BLaER1 (cell line): ENCODE data around the gene DCBLD1.

ENCODE experiments used
- H3K27ac ChIP-seq: shearing (Covaris generic); formaldehyde crosslinking; 2 replicates; pipeline ENCODE4 v1.8.1; 2022
- H3K27me3 ChIP-seq: shearing (Covaris generic); formaldehyde crosslinking; 2 replicates; pipeline ENCODE4 v1.8.1; 2022
- H3K36me3 ChIP-seq: shearing (Covaris generic); formaldehyde crosslinking; 2 replicates; pipeline ENCODE4 v1.8.1; 2022
- H3K4me1 ChIP-seq: shearing (Covaris generic); formaldehyde crosslinking; 2 replicates; pipeline ENCODE4 v1.8.1; 2022
- H3K4me2 ChIP-seq: shearing (Covaris generic); formaldehyde crosslinking; 2 replicates; pipeline ENCODE4 v1.8.1; 2022
- H3K4me3 ChIP-seq: shearing (Covaris generic); formaldehyde crosslinking; 2 replicates; pipeline ENCODE4 v1.8.1; 2022
- H3K9ac ChIP-seq: shearing (Covaris generic); formaldehyde crosslinking; 2 replicates; pipeline ENCODE4 v1.8.1; 2022
- H3K9me3 ChIP-seq: shearing (Covaris generic); formaldehyde crosslinking; 2 replicates; pipeline ENCODE4 v1.8.1; 2022
- H4K20me1 ChIP-seq: shearing (Covaris generic); formaldehyde crosslinking; 2 replicates; pipeline ENCODE4 v1.8.1; 2022
- Cebpa-rat ChIP-seq: shearing (Covaris generic); IDR thresholded peaks from 2 replicates; pipeline ENCODE4 v1.8.1; 2022

DCBLD1 gene

DNA sequence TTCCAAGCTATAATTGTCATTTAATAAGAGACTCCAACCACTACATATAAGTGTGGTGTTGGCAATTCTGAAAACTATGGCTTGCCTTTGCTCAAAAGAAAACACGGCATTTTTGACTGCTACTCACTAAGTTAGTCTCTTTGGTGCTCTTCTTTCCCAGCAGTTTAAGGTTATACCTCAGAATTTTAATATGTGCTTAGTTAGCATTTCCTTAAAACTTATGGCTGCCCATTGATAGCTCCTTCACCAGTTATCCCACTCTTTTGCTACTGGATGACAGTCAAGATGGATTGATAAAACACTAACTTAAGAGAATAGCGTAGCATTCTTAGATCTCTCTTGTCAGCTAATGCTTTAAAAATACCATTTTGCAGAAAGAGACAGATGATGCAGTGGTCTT, 85.8 kb downstream of the DCBLD1 start:
- Histone ChIP-seq H3K4me2 (no peak overlapping the region), H3K4me1 (no peaks in the 10 kb centered on the region), H3K27me3 (no peaks in the 10 kb centered on the region), H3K9ac (no peak overlapping the region), H3K4me3 (no peak overlapping the region), H4K20me1 (no peaks in the 10 kb centered on the region), H3K9me3 (no peaks in the 10 kb centered on the region), H3K36me3 (peaks cover 86% of the 10 kb centered on the region), H3K27ac (no peak overlapping the region)
- TF ChIP-seq Cebpa-rat: no peak

DNA sequence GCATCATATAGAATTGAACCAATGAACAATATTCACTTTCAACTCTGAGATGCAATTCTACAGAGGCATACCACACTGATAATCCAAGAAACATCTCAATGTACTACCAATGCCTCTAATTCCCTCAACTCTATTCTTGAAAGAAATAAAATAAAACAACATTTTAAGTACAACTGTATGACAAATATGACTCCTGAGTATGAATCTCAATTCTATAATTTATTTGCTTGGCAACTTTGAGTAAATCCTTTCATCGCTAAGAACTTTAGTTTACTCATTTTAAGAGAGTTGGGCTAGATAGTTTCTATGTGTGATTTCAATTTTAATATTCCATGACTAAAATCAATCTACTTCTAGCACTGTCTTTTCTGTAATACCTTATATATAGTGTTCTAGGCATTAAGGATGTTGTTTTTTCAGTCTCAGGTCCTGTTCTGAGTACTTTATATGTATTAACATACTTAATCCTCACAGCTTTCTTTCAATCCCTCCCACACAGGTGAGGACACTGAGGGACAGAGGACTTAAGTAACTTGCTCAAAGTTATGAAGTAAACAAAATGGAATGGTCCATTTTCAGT, 86.4 kb downstream of the DCBLD1 start:
- Histone ChIP-seq H3K9me3 (no peaks in the 10 kb centered on the region), H3K4me3 (no peak overlapping the region), H3K4me2 (no peak overlapping the region), H3K27ac (no peak overlapping the region), H3K27me3 (no peaks in the 10 kb centered on the region), H4K20me1 (no peaks in the 10 kb centered on the region), H3K9ac (no peak overlapping the region), H3K4me1 (no peaks in the 10 kb centered on the region), H3K36me3 (peaks cover 83% of the 10 kb centered on the region)
- TF ChIP-seq Cebpa-rat: no peak

- no peaks in the 10 kb centered on the region for H3K9me3 ChIP-seq
- no peak for TF ChIP-seq Cebpa-rat
- no peak overlapping the region for H3K27ac ChIP-seq
- H3K9ac ChIP-seq: no peak overlapping the region
- no peaks in the 10 kb centered on the region for H3K4me1 ChIP-seq
- no peak overlapping the region for H3K4me3 ChIP-seq
- H4K20me1 ChIP-seq: peaks cover 5% of the 10 kb centered on the region; the same call in 1 of the 2 replicates
- H3K27me3 ChIP-seq: no peaks in the 10 kb centered on the region
- H3K36me3 ChIP-seq: peaks cover 74% of the 10 kb centered on the region
- H3K4me2 ChIP-seq: no peak overlapping the region
These were observed 90.7 kb downstream of the DCBLD1 start for GRCh38 chr6:117573006-117573680.

- Histone ChIP-seq H4K20me1 (peaks cover 13% of the 10 kb centered on the region), H3K4me3 (no peak overlapping the region), H3K4me2 (no peak overlapping the region), H3K27me3 (no peaks in the 10 kb centered on the region), H3K36me3 (peaks cover 72% of the 10 kb centered on the region), H3K9ac (no peak overlapping the region), H3K9me3 (no peaks in the 10 kb centered on the region), H3K27ac (no peak overlapping the region), H3K4me1 (no peaks in the 10 kb centered on the region)
- TF ChIP-seq Cebpa-rat: no peak
These were observed 91.7 kb downstream of the DCBLD1 start for GRCh38 chr6:117574198-117574597.

DNA sequence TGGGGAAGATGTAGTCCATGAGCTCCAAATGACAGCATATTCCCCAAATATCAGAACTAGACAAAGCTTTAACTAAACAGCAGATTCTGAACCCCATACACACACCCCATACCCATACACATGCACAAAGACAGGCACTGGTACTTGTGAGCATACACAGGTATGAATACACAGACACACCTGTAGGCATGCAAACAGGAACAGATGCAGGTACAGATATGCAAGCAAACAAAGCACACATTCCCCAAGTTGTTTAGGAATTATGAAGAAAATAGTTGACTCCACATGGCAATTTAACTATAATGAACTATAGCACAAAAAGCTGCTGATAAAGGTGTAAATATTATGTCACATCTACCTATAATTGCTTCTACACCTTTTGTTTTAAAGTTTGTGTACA, 103.2 kb downstream of the DCBLD1 start:
- Histone ChIP-seq H3K27me3 (no peaks in the 10 kb centered on the region), H3K9ac (no peak overlapping the region), H3K27ac (no peak overlapping the region), H3K4me1 (no peaks in the 10 kb centered on the region), H3K36me3 (peaks cover 71% of the 10 kb centered on the region), H3K4me3 (no peak overlapping the region), H3K4me2 (no peak overlapping the region), H4K20me1 (peaks cover 47% of the 10 kb centered on the region), H3K9me3 (peaks cover 44% of the 10 kb centered on the region)
- TF ChIP-seq Cebpa-rat: no peak

DNA sequence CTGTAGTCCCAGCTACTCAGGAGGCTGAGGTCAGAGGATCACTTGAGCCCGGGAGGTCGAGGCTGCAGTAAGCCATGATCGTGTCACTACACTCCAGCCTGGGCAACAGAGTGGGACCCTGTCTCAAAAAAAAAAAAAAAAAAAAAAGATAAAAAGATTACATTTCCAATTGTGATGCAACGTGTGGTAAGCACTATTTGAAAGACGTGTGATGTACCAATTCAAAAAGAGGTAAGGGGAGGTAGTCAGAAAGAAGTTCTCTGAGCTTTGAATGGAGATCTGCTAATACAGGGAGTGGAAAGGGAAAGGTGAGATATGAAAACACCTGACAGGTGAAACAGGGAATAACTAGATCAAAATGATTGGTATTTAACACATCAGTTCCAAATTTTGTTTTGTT, 108.0 kb downstream of the DCBLD1 start:
- Histone ChIP-seq H3K27me3 (no peaks in the 10 kb centered on the region), H3K9me3 (peaks cover 26% of the 10 kb centered on the region), H3K27ac (no peak overlapping the region), H3K9ac (no peak overlapping the region), H3K4me1 (no peaks in the 10 kb centered on the region), H3K36me3 (peaks cover 78% of the 10 kb centered on the region), H3K4me2 (no peak overlapping the region), H4K20me1 (peaks cover 52% of the 10 kb centered on the region), H3K4me3 (no peak overlapping the region)
- TF ChIP-seq Cebpa-rat: no peak

- H3K36me3 ChIP-seq: peaks cover 83% of the 10 kb centered on the region
- no peak overlapping the region for H3K9ac ChIP-seq
- H3K27ac ChIP-seq: no peak overlapping the region
- no peak overlapping the region for H3K4me2 ChIP-seq
- no peaks in the 10 kb centered on the region for H3K27me3 ChIP-seq
- peaks cover 47% of the 10 kb centered on the region for H4K20me1 ChIP-seq
- H3K4me3 ChIP-seq: no peak overlapping the region
- H3K4me1 ChIP-seq: no peaks in the 10 kb centered on the region
- no peak for TF ChIP-seq Cebpa-rat
- H3K9me3 ChIP-seq: peaks cover 27% of the 10 kb centered on the region
These were observed 108.9 kb downstream of the DCBLD1 start for GRCh38 chr6:117591405-117591804.

DNA sequence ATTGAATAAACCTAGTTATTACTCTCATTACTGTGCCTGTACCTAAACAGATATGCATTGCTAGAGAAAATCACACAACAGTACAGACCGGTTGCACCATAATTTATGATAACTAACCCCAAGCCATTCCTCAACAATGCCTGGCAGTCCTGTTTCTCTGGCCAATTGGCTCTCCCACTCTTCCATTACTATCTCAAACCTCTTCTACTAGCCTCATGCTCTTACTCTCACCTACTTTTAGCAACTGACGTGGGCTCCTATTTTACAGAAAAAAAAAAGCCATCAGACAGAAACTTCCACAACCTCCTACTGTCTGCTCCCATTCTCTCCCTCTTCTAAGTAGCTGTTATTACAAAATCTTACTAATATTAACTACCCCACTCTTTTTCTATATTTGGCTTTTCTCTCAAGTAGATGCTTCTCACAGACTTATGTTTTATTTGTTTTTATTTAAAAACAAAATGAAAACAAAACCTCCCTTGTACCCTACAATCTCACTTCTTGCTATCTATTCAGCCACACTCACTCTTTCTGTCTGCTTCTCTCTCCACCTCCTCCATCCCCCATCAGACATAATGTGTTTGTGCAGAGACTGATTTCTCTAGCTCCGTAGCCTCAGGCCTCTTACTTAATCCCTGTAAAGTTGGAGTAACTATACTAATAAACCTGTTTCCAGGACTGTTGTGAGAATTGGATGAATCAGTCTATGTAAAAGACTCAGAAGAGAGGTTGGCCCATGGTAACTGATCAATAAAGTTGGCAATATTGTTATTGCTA, 110.7 kb downstream of the DCBLD1 start:
- H3K9me3 ChIP-seq: peaks cover 42% of the 10 kb centered on the region
- peaks cover 50% of the 10 kb centered on the region for H4K20me1 ChIP-seq
- peaks cover 85% of the 10 kb centered on the region for H3K36me3 ChIP-seq
- TF ChIP-seq Cebpa-rat: no peak
- H3K27me3 ChIP-seq: no peaks in the 10 kb centered on the region
- no peak overlapping the region for H3K4me2 ChIP-seq
- H3K9ac ChIP-seq: no peak overlapping the region
- H3K4me1 ChIP-seq: no peaks in the 10 kb centered on the region
- H3K27ac ChIP-seq: no peak overlapping the region
- H3K4me3 ChIP-seq: no peak overlapping the region

- Histone ChIP-seq H4K20me1 (peaks cover 68% of the 10 kb centered on the region), H3K4me3 (no peak overlapping the region), H3K27me3 (no peaks in the 10 kb centered on the region), H3K9me3 (peaks cover 35% of the 10 kb centered on the region), H3K4me1 (peaks cover 13% of the 10 kb centered on the region), H3K9ac (no peak overlapping the region), H3K36me3 (peaks cover 72% of the 10 kb centered on the region), H3K4me2 (no peak overlapping the region), H3K27ac (no peak overlapping the region)
- no peak for TF ChIP-seq Cebpa-rat
These were observed 112.8 kb downstream of the DCBLD1 start for GRCh38 chr6:117595099-117595923.
